GM19438 (cell line): ENCODE results near the gene DTNBP1.

Source experiments
- ATAC-seq: cut with Tn5 transposase; IDR thresholded peaks from one replicate; pipeline ENCODE4 v1.9.1; 2021; ENCODE audit warnings: low read depth; ENCODE audit not compliant: unreplicated experiment

Gene DTNBP1

GRCh38 chr6:15536198-15536955 is 126.5 kb downstream of the DTNBP1 start:
- no peak for ATAC-seq

- no peak for ATAC-seq
Measured at GRCh38 chr6:15535495-15536197, 127.2 kb downstream of the DTNBP1 start.

GRCh38 chr6:15534974-15535373 is 127.9 kb downstream of the DTNBP1 start:
- ATAC-seq = no peak

GRCh38 chr6:15533379-15534026 is 129.3 kb downstream of the DTNBP1 start:
- no peak for ATAC-seq

- no peak for ATAC-seq
Measured at GRCh38 chr6:15531973-15532372, 130.9 kb downstream of the DTNBP1 start.

- ATAC-seq = no peak
Measured at GRCh38 chr6:15530411-15530810, 132.4 kb downstream of the DTNBP1 start.

- no peak for ATAC-seq
Measured at GRCh38 chr6:15528870-15529269, 134.0 kb downstream of the DTNBP1 start.

GRCh38 chr6:15527838-15528617 is 134.8 kb downstream of the DTNBP1 start:
- no peak for ATAC-seq

GRCh38 chr6:15526212-15526701 is 136.6 kb downstream of the DTNBP1 start:
- ATAC-seq = no peak

- no peak for ATAC-seq
Measured at GRCh38 chr6:15524861-15525401, 137.9 kb downstream of the DTNBP1 start.

- no peak for ATAC-seq
Measured at GRCh38 chr6:15523679-15524630, 138.9 kb downstream of the DTNBP1 start.

GRCh38 chr6:15522856-15523529 is 139.8 kb downstream of the DTNBP1 start:
- no peak for ATAC-seq

- no peak for ATAC-seq
Measured at GRCh38 chr6:15522427-15522826, 140.4 kb downstream of the DTNBP1 start.

GRCh38 chr6:15522026-15522425 is 140.8 kb downstream of the DTNBP1 start:
- no peak for ATAC-seq

- no peak for ATAC-seq
Measured at GRCh38 chr6:15521582-15521981, 141.2 kb downstream of the DTNBP1 start.

- no peak for ATAC-seq
Measured at GRCh38 chr6:15520626-15521203, 142.1 kb downstream of the DTNBP1 start.

- ATAC-seq = no peak
Measured at GRCh38 chr6:15519681-15520080, 143.1 kb downstream of the DTNBP1 start.

GRCh38 chr6:15518878-15519277 is 143.9 kb downstream of the DTNBP1 start:
- ATAC-seq = no peak
